Measurements from ENCODE around the gene PTPN23. TPM values are rescaled to one million over a fixed set of nuclear protein-coding genes. Genes with fewer than 3 reads are reported as not detected.

Gene PTPN23
- total RNA-seq, 2 experiments from 2014 or later: 20.7 to 22.6 TPM

GRCh38 chr3:47385007-47385406, 4.2 kb downstream of the PTPN23 start:
- intact Hi-C loops (cut with micrococcal nuclease): no loop called here
- TF ChIP-seq CTCF (IDR thresholded peaks at IDR 0.05): no peak
- ChIA-PET CTCF (interaction anchor here (1.7 kb wide), 1 partner anchor 10 kb away, joined by 4 read pairs; no protein-coding TSS in a partner anchor), POLR2A (no interaction called here)
- H3K36me3 Mint-ChIP-seq (ENCODE audit: low read depth): peaks cover 20% of the 10 kb centered on the region
- no peak overlapping the region for H3K4me3 Mint-ChIP-seq
- no peak overlapping the region for H3K27ac Mint-ChIP-seq
- no peaks in the 10 kb centered on the region for H3K27me3 Mint-ChIP-seq
- H3K9me3 Mint-ChIP-seq: no peaks in the 10 kb centered on the region
- peaks cover 40% of the 10 kb centered on the region for H3K4me1 Mint-ChIP-seq (ENCODE audit: low read depth)
- no peak for DNase-seq
- no peak for ATAC-seq

DNA sequence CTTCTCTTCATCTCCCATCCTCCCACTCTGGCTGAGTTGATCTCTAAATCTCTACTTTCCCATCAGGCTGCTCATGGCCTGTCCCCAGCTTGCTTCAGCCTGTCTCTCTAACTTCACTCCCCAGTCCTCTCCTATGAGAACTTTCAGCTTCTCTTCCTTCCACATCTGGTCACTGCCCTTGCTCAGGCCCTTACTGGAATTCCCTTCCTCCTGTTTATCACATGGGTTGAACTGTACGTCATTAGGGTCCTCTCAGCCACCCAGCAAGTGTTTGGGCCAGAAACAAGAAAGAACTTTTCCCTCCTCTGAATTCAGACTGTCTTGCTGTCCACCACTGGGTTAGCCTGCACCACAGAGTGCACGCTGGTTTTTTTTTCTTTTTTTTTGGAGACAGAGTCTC, 5.0 kb downstream of the PTPN23 start:
- no peaks in the 10 kb centered on the region for H3K9me3 Mint-ChIP-seq
- peaks cover 40% of the 10 kb centered on the region for H3K4me1 Mint-ChIP-seq (ENCODE audit: low read depth)
- CTCF ChIA-PET: interaction anchor here (1.7 kb wide), 1 partner anchor 9 kb away, joined by 4 read pairs; no protein-coding TSS in a partner anchor
- H3K4me3 Mint-ChIP-seq: no peak overlapping the region
- DNase-seq (no peak), ATAC-seq (no peak)
- intact Hi-C loops (cut with micrococcal nuclease): no loop called here
- H3K27ac Mint-ChIP-seq: peak overlapping the region; percentile 31
- H3K27me3 Mint-ChIP-seq: no peaks in the 10 kb centered on the region
- POLR2A ChIA-PET: no interaction called here
- peaks cover 17% of the 10 kb centered on the region for H3K36me3 Mint-ChIP-seq (ENCODE audit: low read depth)
- TF ChIP-seq CTCF (IDR thresholded peaks at IDR 0.05): no peak

DNA sequence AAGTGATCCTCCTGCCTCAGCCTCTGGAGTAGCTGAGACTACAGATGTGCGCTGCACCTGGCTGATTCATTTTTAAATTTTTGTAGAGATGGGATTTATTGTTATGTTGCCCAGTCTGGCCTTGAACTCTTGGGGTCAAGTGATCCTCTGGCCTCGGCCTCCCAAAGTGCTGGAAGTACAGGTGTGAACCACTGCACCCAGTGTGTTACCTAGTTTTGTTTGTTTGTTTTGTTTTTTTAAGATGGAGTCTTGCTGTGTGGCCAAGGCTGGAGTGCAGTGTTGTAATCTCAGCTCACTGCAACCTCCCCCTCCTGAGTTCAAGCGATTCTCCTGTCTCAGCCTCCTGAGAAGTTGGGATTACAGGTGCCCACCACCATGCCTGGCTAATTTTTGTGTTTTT, 12.1 kb downstream of the PTPN23 start:
- no peak for TF ChIP-seq CTCF (IDR thresholded peaks at IDR 0.05)
- Mint-ChIP-seq H3K4me1 (ENCODE audit: low read depth) (peaks cover 30% of the 10 kb centered on the region), H3K9me3 (no peaks in the 10 kb centered on the region), H3K36me3 (ENCODE audit: low read depth) (peaks cover 2% of the 10 kb centered on the region), H3K4me3 (no peak overlapping the region), H3K27ac (no peak overlapping the region), H3K27me3 (no peaks in the 10 kb centered on the region)
- intact Hi-C loops (cut with micrococcal nuclease): no loop called here
- ATAC-seq (no peak), DNase-seq (no peak)
- ChIA-PET POLR2A (no interaction called here), CTCF (interaction anchor here (0.8 to 1.6 kb wide), 3 partner anchors 9 to 29 kb away, joined by 3 read pairs; no protein-coding TSS in a partner anchor)

GRCh38 chr3:47394140-47394870, 13.5 kb downstream of the PTPN23 start:
- H3K4me1 Mint-ChIP-seq (ENCODE audit: low read depth): peaks cover 27% of the 10 kb centered on the region
- intact Hi-C loops (cut with micrococcal nuclease): no loop called here
- no peak for TF ChIP-seq CTCF (IDR thresholded peaks at IDR 0.05)
- DNase-seq (no peak), ATAC-seq (no peak)
- ChIA-PET POLR2A (no interaction called here), CTCF (interaction anchor here (0.8 to 1.2 kb wide), 3 partner anchors 9 to 431 kb away, joined by 3 to 4 read pairs (median 4); partner anchors contain the start of gene PTPN23)
- H3K36me3 Mint-ChIP-seq (ENCODE audit: low read depth): peaks cover 3% of the 10 kb centered on the region
- H3K4me3 Mint-ChIP-seq: no peak overlapping the region
- no peaks in the 10 kb centered on the region for H3K27me3 Mint-ChIP-seq
- peak overlapping the region; percentile 6 for H3K27ac Mint-ChIP-seq
- H3K9me3 Mint-ChIP-seq: no peaks in the 10 kb centered on the region

GRCh38 chr3:47394881-47395280, 14.1 kb downstream of the PTPN23 start:
- no peak for TF ChIP-seq CTCF (IDR thresholded peaks at IDR 0.05)
- peaks cover 27% of the 10 kb centered on the region for H3K4me1 Mint-ChIP-seq (ENCODE audit: low read depth)
- H3K9me3 Mint-ChIP-seq: no peaks in the 10 kb centered on the region
- H3K4me3 Mint-ChIP-seq: no peak overlapping the region
- DNase-seq: no peak
- ChIA-PET POLR2A (no interaction called here), CTCF (interaction anchor here (1.0 to 1.6 kb wide), 3 partner anchors 9 to 431 kb away, joined by 3 to 4 read pairs (median 4); no protein-coding TSS in a partner anchor)
- intact Hi-C loops (cut with micrococcal nuclease): no loop called here
- H3K36me3 Mint-ChIP-seq (ENCODE audit: low read depth): peaks cover 4% of the 10 kb centered on the region
- no peak for ATAC-seq
- H3K27ac Mint-ChIP-seq: no peak overlapping the region
- H3K27me3 Mint-ChIP-seq: no peaks in the 10 kb centered on the region
